NCI-H524 (cell line): Measurements from ENCODE around the gene C12orf56.
"Not testable (repeated sequence)": the region's sequence is repeated elsewhere in the genome, so short reads cannot be mapped to it uniquely, and the experiment has no call there.

Experiments used
- DNase-seq, 2 experiments: peaks; one replicate each; lab custom pipeline; 2025; lab: John Stamatoyannopoulos, UW

Gene C12orf56

DNA sequence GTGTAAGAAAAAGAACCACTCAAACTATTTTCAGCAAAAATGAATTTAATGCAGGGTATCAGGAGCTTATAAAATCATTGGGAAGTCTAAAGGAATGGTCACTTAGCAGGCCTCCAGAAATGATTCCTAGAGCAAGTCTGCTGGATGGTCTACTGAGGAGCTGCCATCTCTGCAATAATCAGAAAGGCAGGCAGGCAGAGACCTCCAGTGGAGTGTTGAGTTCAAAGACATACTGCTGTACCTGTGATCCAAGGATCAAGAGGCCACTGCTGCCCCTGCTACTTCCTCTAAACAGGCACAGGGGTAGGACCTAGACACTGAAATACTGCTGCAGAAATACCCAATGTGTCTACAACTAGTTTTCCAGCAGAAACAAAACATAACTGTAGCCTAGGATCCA is 154.0 kb downstream of the C12orf56 start:
- no peak for DNase-seq

DNA sequence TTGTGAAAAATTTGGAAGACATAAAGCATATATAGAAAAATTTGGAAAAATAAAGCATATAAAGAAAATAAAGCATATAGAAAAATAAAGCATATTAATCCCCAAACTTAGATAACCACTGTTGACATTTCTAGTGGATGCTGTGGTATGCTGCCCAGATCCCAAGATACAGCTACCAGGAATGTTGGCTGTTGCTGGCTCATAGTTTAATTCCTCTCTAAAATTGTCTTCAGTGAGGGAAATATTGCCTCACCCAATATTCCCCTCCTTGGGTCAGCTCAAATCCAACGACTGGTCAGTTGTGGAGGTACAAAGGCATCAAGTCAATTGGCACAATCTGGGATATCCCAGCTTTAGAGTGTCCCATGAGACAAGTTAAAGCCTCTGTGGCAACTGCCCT is 158.4 kb downstream of the C12orf56 start:
- DNase-seq = peak in 1 of 2 experiments; percentile 14

DNA sequence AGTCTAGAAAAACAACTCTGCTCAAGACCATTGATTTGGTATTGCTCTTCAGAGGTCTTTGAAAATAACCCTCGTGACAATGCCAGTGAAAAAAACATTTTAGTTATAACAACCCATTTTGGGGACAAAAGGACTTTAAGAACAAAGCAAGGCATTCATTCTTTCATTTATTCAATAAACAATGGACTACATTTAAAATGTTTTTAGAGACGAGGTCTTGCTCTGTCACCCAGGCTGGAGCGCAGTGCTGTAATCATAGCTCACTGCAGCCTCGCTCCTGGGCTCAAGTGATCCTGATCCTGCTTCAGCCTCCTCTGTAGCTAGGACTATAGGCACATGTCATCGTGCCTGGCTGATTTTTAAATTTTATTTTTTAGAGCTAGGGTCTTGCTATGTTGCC is 160.8 kb downstream of the C12orf56 start:
- DNase-seq = no peak

- no peak for DNase-seq
These were observed 161.3 kb downstream of the C12orf56 start for GRCh38 chr12:64229240-64229639.

- no peak for DNase-seq
These were observed 164.9 kb downstream of the C12orf56 start for GRCh38 chr12:64225626-64226025.

- DNase-seq = peak; percentile 75 to 85
These were observed 168.4 kb downstream of the C12orf56 start, which contains the start of gene KICS2 for GRCh38 chr12:64222009-64222765. Gene KICS2, minus strand, starts transcription at chr12:64222296. Its CDS starts 59 bp downstream, at chr12:64222237.

DNA sequence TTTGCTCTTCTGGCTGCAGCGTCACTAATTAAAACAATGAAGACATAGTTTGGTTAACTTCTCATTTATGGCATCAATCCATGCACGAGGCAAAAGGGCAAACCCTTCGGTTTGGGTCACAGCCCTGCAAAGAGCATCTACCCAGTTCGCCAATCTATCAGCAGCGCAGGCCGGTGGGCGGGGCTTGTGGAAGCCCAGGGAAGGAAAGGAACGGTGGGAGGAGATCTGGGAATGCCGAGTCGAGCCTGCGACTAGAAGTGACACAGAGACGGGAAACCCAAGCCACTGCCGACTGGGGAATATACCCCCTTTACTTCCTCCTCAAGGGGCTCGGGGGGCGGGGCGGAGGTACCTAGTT is 168.9 kb downstream of the C12orf56 start:
- peak; percentile 75 to 76 for DNase-seq

DNA sequence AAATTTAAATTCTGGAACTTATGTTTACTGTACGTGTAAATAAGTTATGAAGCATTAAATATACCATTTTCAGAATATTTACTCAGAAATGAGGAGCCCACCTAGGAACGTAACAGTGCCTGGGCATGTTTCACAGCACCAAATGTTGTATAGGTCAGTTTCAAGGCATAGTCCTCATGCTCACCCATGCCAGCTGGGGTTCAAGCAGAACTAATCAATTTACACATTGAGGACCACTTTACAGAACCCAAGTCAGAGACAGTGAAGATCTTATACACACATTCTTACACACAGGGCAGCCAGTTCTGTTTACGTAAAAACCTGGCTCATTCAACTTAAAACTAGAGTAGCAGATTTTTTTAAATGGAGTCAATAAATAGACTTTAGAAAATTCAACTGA is 170.5 kb downstream of the C12orf56 start:
- DNase-seq = no peak

- DNase-seq = no peak
These were observed 171.4 kb downstream of the C12orf56 start for GRCh38 chr12:64219145-64219544.

- no peak for DNase-seq
These were observed 172.0 kb downstream of the C12orf56 start for GRCh38 chr12:64218597-64218996.

- not testable (repeated sequence) for DNase-seq
These were observed 172.9 kb downstream of the C12orf56 start for GRCh38 chr12:64217643-64218042.

GRCh38 chr12:64216239-64216638 is 174.3 kb downstream of the C12orf56 start:
- no peak for DNase-seq
